ENCODE data around the gene CTNND2.

The CTNND2 gene

DNA sequence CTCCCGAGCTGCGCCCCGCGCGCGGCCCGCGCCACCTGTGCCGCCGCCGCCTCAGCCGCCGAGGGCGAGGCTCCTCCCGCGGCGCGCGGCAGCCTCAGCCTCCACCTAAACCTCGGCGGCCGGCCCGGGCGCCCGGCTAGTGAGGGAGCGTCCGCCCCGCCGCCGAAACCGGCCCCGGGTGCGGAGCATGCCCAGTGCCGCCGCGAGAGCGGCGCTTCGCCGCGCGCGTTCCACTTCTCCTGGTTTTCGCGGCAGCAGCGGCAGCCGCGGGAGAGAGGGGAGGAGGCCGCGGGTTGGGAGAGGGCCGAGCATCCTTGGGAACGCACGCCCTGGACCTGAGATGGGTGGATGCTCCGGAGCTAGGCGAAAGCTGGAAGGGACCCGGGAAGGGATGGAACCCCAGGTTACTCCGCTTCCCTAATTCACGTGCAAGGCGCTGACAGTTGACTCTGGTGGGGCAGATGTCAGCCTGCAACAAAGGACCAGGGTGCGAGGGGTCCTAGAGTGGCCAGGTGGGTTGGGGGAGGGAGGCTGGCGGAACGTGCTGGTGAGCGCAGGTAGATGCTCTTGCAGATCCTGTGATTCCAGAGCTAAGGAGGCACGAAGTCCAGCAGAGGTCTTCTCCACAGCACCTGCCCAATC lies at the start of gene CTNND2:
CTNND2 (minus strand) TSS at position 182 of the 642 bp plus-strand sequence. CDS start 593 bp downstream, outside the sequence.
- peak within 1 kb of the TSS; percentile 6 to 46 for H3K4me3 Mint-ChIP-seq
- H3K27me3 Mint-ChIP-seq, result peaks cover 35 to 58% of the 10 kb centered on the region in 2 donors

DNA sequence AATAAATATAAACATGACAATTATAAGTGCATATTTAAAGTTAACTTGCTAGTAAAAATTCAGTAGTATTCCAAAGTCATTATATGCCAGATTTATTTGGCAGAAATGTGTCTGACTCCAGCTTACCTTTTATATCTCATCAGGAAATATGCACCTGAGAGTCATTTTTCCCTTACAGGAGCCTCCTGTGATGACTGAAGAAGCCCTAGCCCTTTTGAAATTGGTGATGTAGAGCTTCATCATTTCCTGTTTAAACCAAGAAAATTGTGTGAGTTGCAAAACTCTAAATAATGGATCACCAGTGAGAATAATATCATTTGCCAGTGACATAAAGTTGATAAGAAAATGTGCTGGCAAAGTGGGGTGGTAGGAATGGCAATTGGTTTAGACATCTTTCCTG lies 42.1 kb upstream of the CTNND2 start:
- Mint-ChIP-seq H3K9me3 (peaks cover 0 to 2% of the 10 kb centered on the region in 2 donors), H3K4me1 (no peaks in the 10 kb centered on the region), H3K27me3 (no peaks in the 10 kb centered on the region), H3K4me3 (no peak overlapping the region), H3K27ac (no peak overlapping the region), H3K36me3 (no peaks in the 10 kb centered on the region)
- ATAC-seq (replicated peaks) (no peak), DNase-seq (no peak)

More for the DNA sequence above, at the start of gene CTNND2:
- DNase-seq (no peak), ATAC-seq (replicated peaks) (peak; percentile 10 to 23)
- Mint-ChIP-seq H3K27ac (peak within 1 kb of the TSS; percentile 2), H3K4me1 (peaks cover 0 to 3% of the 10 kb centered on the region in 2 donors), H3K9me3 (no peaks in the 10 kb centered on the region), H3K36me3 (no peaks in the 10 kb centered on the region)

DNA sequence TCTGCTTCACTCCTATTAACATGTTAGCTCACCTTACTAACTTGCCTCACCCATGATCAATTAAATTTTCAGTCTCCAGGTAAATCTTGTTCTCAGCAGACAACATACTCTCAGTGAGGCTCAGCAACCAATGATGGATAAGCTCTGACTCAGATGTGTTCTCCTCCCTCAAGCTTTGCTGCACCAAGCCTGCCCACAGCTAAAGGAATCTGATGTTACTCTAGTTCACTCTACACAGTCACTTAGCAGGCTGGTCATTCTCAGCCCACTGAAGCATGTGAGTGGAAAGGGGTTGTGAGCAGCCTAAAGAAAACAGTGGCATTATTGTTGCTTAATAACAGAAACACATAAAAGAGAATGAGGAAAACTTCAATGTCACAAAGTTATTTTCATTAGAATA lies 37.3 kb upstream of the CTNND2 start:
- no peak for ATAC-seq (replicated peaks)
- H3K4me3 Mint-ChIP-seq, result no peak overlapping the region
- no peak for DNase-seq
- no peaks in the 10 kb centered on the region for H3K36me3 Mint-ChIP-seq
- H3K9me3 Mint-ChIP-seq, result peaks cover 2 to 5% of the 10 kb centered on the region in 2 donors
- no peak overlapping the region for H3K27ac Mint-ChIP-seq
- no peaks in the 10 kb centered on the region for H3K4me1 Mint-ChIP-seq
- H3K27me3 Mint-ChIP-seq, result no peaks in the 10 kb centered on the region

DNA sequence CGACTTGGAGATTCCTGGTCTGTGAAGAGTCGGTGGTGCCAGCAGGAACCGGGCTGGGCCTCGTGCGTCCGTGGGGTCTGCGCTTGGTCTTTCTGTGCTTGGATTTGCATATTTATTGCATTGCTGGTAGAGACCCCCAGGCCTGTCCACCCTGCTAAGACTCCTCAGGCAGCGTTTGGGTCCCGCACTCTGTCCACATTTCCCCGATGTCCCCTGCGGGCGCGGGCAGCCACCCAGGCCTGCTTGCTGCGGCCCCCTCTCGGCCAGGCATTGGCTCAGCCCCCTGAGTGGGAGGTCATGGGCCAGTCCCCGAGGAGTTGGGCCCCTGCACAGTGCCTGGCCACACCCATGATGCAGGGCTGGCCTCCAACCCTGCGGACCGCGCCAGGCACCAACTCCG lies 27.4 kb upstream of the CTNND2 start:
- ATAC-seq (replicated peaks) (no peak), DNase-seq (no peak)
- Mint-ChIP-seq H3K36me3 (no peaks in the 10 kb centered on the region), H3K27me3 (no peaks in the 10 kb centered on the region), H3K27ac (no peak overlapping the region), H3K9me3 (peaks cover 0 to 4% of the 10 kb centered on the region in 2 donors), H3K4me3 (no peak overlapping the region), H3K4me1 (no peaks in the 10 kb centered on the region)

- Mint-ChIP-seq H3K36me3 (no peaks in the 10 kb centered on the region), H3K27me3 (no peaks in the 10 kb centered on the region), H3K4me3 (no peak overlapping the region), H3K27ac (no peak overlapping the region), H3K4me1 (no peaks in the 10 kb centered on the region), H3K9me3 (peaks cover 6% of the 10 kb centered on the region in 2 donors)
- no peak for ATAC-seq (replicated peaks)
- no peak for DNase-seq
Observed at GRCh38 chr5:11928909-11929308, 24.7 kb upstream of the CTNND2 start.

DNA sequence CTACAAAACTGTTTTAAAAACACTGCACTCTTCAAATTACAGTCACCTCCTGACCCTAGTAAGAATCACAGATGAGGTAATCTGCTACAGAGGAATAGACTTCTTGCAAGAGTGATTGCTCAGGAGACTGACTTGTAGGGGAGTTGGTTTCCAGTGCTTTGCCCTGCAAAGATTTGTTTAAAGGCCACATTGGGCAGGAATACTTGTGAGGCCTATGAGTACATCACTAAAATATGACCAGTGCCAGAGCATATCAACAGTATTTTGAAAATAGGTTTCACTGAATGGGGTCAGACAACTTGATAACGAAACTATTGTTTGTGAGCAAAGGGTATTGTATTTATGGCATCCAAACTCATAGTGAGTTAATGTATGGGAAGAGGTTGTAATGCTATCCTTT lies 21.5 kb upstream of the CTNND2 start:
- DNase-seq, result no peak
- Mint-ChIP-seq H3K4me1 (no peaks in the 10 kb centered on the region), H3K4me3 (no peak overlapping the region), H3K9me3 (peaks cover 5 to 15% of the 10 kb centered on the region in 2 donors), H3K27me3 (no peaks in the 10 kb centered on the region), H3K27ac (no peak overlapping the region), H3K36me3 (no peaks in the 10 kb centered on the region)
- no peak for ATAC-seq (replicated peaks)

DNA sequence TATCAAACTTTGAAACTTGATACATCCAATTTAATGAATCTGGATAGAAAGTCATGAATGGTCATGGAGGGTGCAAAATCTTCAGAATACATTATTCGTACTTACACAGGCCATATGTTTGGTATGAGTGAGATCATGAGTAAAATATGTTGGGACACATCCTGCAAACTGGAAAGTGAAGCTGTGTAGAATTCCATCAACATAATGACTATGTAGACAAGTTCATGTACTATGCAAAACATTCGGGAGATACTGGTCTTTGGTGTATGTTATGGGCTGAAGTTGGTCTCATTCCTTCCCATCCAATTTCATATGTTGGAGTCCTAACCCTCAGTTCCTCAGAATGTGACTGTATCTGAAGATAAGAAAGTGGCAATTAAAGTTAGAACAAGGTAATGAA lies 18.1 kb upstream of the CTNND2 start:
- Mint-ChIP-seq H3K27ac (no peak overlapping the region), H3K27me3 (no peaks in the 10 kb centered on the region), H3K4me3 (no peak overlapping the region), H3K36me3 (no peaks in the 10 kb centered on the region), H3K4me1 (no peaks in the 10 kb centered on the region), H3K9me3 (peaks cover 6 to 15% of the 10 kb centered on the region in 2 donors)
- ATAC-seq (replicated peaks), result no peak
- no peak for DNase-seq

- H3K36me3 Mint-ChIP-seq, result no peaks in the 10 kb centered on the region
- peaks cover 4 to 7% of the 10 kb centered on the region in 2 donors for H3K9me3 Mint-ChIP-seq
- no peaks in the 10 kb centered on the region for H3K4me1 Mint-ChIP-seq
- H3K27me3 Mint-ChIP-seq, result no peaks in the 10 kb centered on the region
- no peak for DNase-seq
- H3K4me3 Mint-ChIP-seq, result no peak overlapping the region
- H3K27ac Mint-ChIP-seq, result no peak overlapping the region
- no peak for ATAC-seq (replicated peaks)
Observed at GRCh38 chr5:11918463-11919045, 14.3 kb upstream of the CTNND2 start.

DNA sequence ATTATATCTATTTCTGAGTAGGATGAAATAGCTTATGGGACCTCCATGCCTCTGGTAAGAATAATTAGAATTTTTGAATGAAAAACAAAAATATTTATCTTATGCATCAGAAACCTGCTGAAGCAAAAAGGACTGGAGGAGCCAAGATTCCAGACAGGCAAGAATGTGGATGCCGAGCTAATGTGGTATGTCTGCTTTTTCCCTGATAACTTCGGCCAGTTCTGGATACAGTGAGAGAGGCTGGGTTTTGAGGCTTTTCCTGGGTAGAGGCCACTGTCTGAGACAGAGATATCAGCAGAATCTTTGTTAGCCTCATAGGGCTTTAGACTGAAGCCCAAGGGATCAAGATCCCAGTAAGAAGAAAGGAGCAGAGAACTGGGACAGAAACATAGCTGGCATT lies 5.2 kb upstream of the CTNND2 start:
- Mint-ChIP-seq H3K9me3 (peaks cover 0 to 1% of the 10 kb centered on the region in 2 donors), H3K4me1 (peaks cover 0 to 3% of the 10 kb centered on the region in 2 donors), H3K36me3 (no peaks in the 10 kb centered on the region), H3K27ac (no peak overlapping the region), H3K4me3 (no peak overlapping the region), H3K27me3 (peaks cover 14 to 26% of the 10 kb centered on the region in 2 donors)
- ATAC-seq (replicated peaks) (no peak), DNase-seq (no peak)

DNA sequence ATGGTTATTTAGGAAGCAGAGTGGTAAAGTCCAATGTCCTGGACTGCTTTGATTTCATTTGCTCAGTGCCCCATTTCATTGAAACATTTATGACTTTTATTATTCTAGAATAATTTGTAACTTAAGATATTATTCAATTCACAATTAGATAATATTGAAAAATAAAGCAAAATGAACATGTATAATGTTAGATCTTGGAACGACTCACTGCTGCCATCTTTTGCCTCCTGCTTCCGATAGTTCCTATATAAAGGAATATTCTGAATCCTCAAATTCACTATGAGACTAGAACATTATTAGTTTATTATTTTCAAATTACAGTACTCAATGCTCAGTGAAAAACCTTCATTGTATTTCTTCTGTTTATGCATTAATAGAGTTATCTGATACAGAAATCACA lies 2.3 kb upstream of the CTNND2 start:
- peaks cover 34 to 53% of the 10 kb centered on the region in 2 donors for H3K27me3 Mint-ChIP-seq
- ATAC-seq (replicated peaks) (no peak), DNase-seq (no peak)
- no peak overlapping the region for H3K27ac Mint-ChIP-seq
- H3K4me1 Mint-ChIP-seq, result peaks cover 0 to 3% of the 10 kb centered on the region in 2 donors
- no peaks in the 10 kb centered on the region for H3K36me3 Mint-ChIP-seq
- H3K9me3 Mint-ChIP-seq, result peaks cover 0 to 1% of the 10 kb centered on the region in 2 donors
- no peak overlapping the region for H3K4me3 Mint-ChIP-seq

DNA sequence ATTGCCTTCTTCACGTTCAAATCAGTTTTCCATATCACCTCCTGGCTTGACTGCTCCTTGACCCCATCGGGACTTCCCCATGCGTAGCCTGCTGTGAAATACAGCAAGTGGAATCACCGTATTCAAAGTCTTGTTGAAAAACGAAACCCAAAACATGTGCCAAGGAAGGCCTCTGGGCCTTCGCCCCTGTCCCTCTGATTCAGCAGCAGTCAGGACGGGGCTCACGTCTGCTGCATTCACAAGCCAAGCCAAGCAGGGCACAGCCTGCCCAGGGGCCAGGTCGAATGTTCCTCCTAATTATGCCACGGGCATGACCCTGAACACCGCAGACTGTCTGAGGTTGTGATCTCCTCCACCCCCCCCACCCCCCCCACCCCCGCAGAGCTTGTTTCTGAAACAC lies 960 bp upstream of the CTNND2 start:
- no peak for DNase-seq
- H3K27me3 Mint-ChIP-seq, result peaks cover 35 to 58% of the 10 kb centered on the region in 2 donors
- peak overlapping the region; percentile 2 for H3K27ac Mint-ChIP-seq
- peaks cover 0 to 3% of the 10 kb centered on the region in 2 donors for H3K4me1 Mint-ChIP-seq
- H3K36me3 Mint-ChIP-seq, result no peaks in the 10 kb centered on the region
- H3K4me3 Mint-ChIP-seq, result peak overlapping the region in 1 of 2 donors; percentile 6
- no peaks in the 10 kb centered on the region for H3K9me3 Mint-ChIP-seq
- ATAC-seq (replicated peaks), result no peak

- peak; percentile 50 to 52 for ATAC-seq (replicated peaks)
- peak overlapping the region in 1 of 2 donors; percentile 46 for H3K4me3 Mint-ChIP-seq
Observed at GRCh38 chr5:11903614-11904264, 507 bp downstream of the CTNND2 start.

GRCh38 chr5:11903121-11903613 lies 1.1 kb downstream of the CTNND2 start:
- Mint-ChIP-seq H3K9me3 (no peaks in the 10 kb centered on the region), H3K27me3 (peaks cover 35 to 56% of the 10 kb centered on the region in 2 donors), H3K36me3 (no peaks in the 10 kb centered on the region), H3K4me1 (peaks cover 0 to 3% of the 10 kb centered on the region in 2 donors), H3K4me3 (peak overlapping the region in 1 of 2 donors; percentile 19), H3K27ac (no peak overlapping the region)
- ATAC-seq (replicated peaks), result no peak
- DNase-seq, result no peak

More at GRCh38 chr5:11903614-11904264, 507 bp downstream of the CTNND2 start:
- no peak for DNase-seq
- no peak overlapping the region for H3K27ac Mint-ChIP-seq
- H3K4me1 Mint-ChIP-seq, result peaks cover 0 to 3% of the 10 kb centered on the region in 2 donors
- H3K36me3 Mint-ChIP-seq, result no peaks in the 10 kb centered on the region
- H3K27me3 Mint-ChIP-seq, result peaks cover 35 to 58% of the 10 kb centered on the region in 2 donors
- H3K9me3 Mint-ChIP-seq, result no peaks in the 10 kb centered on the region

DNA sequence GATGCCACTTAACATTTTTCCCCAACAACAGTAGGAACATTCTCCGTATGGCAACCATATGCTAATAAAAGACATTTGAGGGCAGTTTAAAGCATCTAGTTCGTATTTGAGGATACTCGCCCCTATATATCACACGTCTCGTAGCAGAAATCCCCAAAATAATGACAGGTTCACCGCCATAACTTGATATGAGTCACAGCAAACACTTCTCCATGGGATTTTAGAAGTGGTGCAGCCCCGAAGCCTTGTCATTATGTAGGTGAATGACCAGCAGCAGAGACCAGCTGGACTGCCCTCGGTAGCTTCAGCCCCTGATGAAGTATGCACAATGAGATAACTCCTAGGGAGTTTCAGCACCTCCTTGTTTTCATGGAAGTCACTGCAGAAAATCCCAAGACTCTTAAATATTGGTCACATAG lies 2.0 kb downstream of the CTNND2 start:
- Mint-ChIP-seq H3K4me3 (no peak overlapping the region), H3K4me1 (peaks cover 0 to 3% of the 10 kb centered on the region in 2 donors), H3K36me3 (no peaks in the 10 kb centered on the region), H3K27me3 (peaks cover 35 to 47% of the 10 kb centered on the region in 2 donors), H3K9me3 (no peaks in the 10 kb centered on the region), H3K27ac (no peak overlapping the region)
- ATAC-seq (replicated peaks) (no peak), DNase-seq (no peak)
